ENCODE results near the gene CNDP1. TPM values are rescaled to one million over a fixed set of nuclear protein-coding genes. Genes with fewer than 3 reads are reported as not detected.

CNDP1 gene
- total RNA-seq, 1 donor from 2014 or later = 0.40 TPM

GRCh38 chr18:74608681-74609080 lies 74.4 kb downstream of the CNDP1 start:
- H3K9me3 Mint-ChIP-seq = no peaks in the 10 kb centered on the region
- H3K27ac Mint-ChIP-seq = no peak overlapping the region
- H3K27me3 Mint-ChIP-seq (ENCODE audit: low read depth) = no peaks in the 10 kb centered on the region
- DNase-seq (ENCODE audit: low spot score in 2 of 2, unreplicated experiment in 2 of 2) = no peak
- TF ChIP-seq, protein P1, sequence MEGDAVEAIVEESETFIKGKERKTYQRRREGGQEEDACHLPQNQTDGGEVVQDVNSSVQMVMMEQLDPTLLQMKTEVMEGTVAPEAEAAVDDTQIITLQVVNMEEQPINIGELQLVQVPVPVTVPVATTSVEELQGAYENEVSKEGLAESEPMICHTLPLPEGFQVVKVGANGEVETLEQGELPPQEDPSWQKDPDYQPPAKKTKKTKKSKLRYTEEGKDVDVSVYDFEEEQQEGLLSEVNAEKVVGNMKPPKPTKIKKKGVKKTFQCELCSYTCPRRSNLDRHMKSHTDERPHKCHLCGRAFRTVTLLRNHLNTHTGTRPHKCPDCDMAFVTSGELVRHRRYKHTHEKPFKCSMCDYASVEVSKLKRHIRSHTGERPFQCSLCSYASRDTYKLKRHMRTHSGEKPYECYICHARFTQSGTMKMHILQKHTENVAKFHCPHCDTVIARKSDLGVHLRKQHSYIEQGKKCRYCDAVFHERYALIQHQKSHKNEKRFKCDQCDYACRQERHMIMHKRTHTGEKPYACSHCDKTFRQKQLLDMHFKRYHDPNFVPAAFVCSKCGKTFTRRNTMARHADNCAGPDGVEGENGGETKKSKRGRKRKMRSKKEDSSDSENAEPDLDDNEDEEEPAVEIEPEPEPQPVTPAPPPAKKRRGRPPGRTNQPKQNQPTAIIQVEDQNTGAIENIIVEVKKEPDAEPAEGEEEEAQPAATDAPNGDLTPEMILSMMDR (IDR thresholded peaks at IDR 0.05; ENCODE audit: unreplicated experiment) = no peak
- no peak overlapping the region for H3K4me3 Mint-ChIP-seq
- H3K36me3 Mint-ChIP-seq = no peaks in the 10 kb centered on the region
- peaks cover 20% of the 10 kb centered on the region for H3K4me1 Mint-ChIP-seq

DNA sequence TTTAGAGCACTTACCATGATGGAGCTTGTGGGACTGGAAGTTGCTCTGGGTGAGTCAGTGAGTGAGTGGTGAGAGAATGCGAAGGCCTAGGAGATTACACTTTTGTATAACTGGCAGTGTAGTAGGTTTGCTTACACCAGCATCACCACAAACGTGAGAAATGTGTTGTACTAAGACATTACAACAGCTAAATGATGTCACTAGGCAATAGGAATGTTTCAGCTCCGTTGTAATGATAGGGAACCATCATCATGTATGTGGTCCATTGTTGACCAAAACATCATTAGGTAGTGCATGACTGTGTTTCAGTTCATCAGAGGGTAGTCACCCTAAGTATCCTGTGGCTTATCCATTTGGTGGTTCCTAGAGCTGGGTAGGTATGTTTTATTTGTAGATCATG lies 75.2 kb downstream of the CNDP1 start:
- H3K36me3 Mint-ChIP-seq = no peaks in the 10 kb centered on the region
- H3K9me3 Mint-ChIP-seq = no peaks in the 10 kb centered on the region
- H3K4me3 Mint-ChIP-seq = no peak overlapping the region
- H3K27me3 Mint-ChIP-seq (ENCODE audit: low read depth) = no peaks in the 10 kb centered on the region
- TF ChIP-seq, protein P1 (IDR thresholded peaks at IDR 0.05; ENCODE audit: unreplicated experiment) = no peak
- H3K27ac Mint-ChIP-seq = no peak overlapping the region
- peaks cover 16% of the 10 kb centered on the region for H3K4me1 Mint-ChIP-seq
- DNase-seq (ENCODE audit: low spot score in 2 of 2, unreplicated experiment in 2 of 2) = no peak

- H3K27me3 Mint-ChIP-seq (ENCODE audit: low read depth) = no peaks in the 10 kb centered on the region
- no peak for DNase-seq (ENCODE audit: low spot score in 2 of 2, unreplicated experiment in 2 of 2)
- H3K4me1 Mint-ChIP-seq = peaks cover 10% of the 10 kb centered on the region
- peaks cover 3% of the 10 kb centered on the region for H3K9me3 Mint-ChIP-seq
- TF ChIP-seq, protein P1 (IDR thresholded peaks at IDR 0.05; ENCODE audit: unreplicated experiment) = no peak
- H3K27ac Mint-ChIP-seq = no peak overlapping the region
- no peak overlapping the region for H3K4me3 Mint-ChIP-seq
- no peaks in the 10 kb centered on the region for H3K36me3 Mint-ChIP-seq
These were observed 75.8 kb downstream of the CNDP1 start for GRCh38 chr18:74610051-74610615.

DNA sequence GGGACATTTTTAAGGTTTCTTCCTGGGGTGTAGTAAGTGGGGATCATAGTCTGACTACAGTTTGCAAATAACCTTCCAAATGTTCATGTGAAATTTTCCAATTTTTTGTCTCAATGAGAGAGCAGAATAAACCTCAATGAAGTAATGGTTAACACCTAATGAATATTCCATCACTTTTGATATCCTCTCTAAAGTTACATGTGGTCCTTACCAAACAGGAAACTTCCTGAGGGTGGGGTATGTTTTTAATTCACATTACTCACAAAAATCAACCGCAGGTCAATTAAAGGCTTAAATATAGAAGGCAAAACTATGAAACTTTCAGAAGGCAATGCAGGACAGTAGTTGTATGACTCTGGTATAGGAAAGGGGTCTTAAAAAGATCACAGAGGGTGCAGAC lies 76.6 kb downstream of the CNDP1 start:
- DNase-seq (ENCODE audit: low spot score in 2 of 2, unreplicated experiment in 2 of 2) = no peak
- Mint-ChIP-seq H3K36me3 (no peaks in the 10 kb centered on the region), H3K4me3 (no peak overlapping the region), H3K4me1 (peaks cover 7% of the 10 kb centered on the region), H3K27me3 (ENCODE audit: low read depth) (no peaks in the 10 kb centered on the region), H3K27ac (no peak overlapping the region), H3K9me3 (peaks cover 3% of the 10 kb centered on the region)
- TF ChIP-seq, protein P1 (IDR thresholded peaks at IDR 0.05; ENCODE audit: unreplicated experiment) = no peak

DNA sequence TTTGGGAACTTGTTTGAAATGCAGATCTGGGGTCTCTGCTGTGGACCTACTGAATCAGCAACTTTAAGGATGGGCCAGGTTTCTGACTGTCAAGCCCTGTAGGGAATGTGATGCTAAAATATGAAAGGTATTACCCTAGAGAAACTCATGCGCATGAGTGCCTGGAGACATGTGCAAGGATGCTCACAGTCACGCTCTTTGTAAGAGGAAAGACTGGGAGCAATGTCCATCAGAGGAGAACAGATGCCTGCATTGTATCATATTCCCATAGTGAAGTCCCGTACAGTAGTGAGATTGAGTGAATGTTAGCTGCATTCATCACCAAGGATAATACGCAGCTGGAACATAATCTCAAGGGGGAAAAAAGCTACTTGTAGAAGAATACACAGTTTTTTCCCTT lies 77.5 kb downstream of the CNDP1 start:
- TF ChIP-seq, protein P1 (IDR thresholded peaks at IDR 0.05; ENCODE audit: unreplicated experiment) = no peak
- Mint-ChIP-seq H3K9me3 (peaks cover 3% of the 10 kb centered on the region), H3K27me3 (ENCODE audit: low read depth) (no peaks in the 10 kb centered on the region), H3K4me3 (no peak overlapping the region), H3K36me3 (no peaks in the 10 kb centered on the region), H3K4me1 (peaks cover 4% of the 10 kb centered on the region), H3K27ac (no peak overlapping the region)
- no peak for DNase-seq (ENCODE audit: low spot score in 2 of 2, unreplicated experiment in 2 of 2)

DNA sequence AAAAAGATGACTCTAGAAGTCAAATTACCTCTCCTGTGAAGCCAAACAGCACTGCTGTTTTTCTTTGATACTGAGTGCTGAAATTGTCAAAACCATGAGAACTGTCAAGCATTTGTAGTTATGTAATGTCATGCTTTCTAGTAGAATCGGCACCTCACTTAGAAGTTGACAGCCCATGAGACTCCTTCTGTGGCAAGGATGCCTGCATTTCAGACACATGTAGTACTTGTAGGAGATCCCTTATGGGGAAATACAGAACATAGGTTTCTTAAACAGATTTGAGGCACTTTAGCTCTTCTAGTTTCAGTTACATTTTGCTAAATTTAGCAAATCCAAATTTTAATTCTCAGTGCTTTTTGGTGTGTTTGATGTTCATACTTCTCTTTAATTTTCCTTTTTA lies 79.1 kb downstream of the CNDP1 start:
- DNase-seq (ENCODE audit: low spot score in 2 of 2, unreplicated experiment in 2 of 2) = no peak
- Mint-ChIP-seq H3K9me3 (peaks cover 3% of the 10 kb centered on the region), H3K36me3 (no peaks in the 10 kb centered on the region), H3K27me3 (ENCODE audit: low read depth) (no peaks in the 10 kb centered on the region), H3K4me1 (peaks cover 4% of the 10 kb centered on the region), H3K4me3 (no peak overlapping the region), H3K27ac (no peak overlapping the region)
- TF ChIP-seq, protein P1 (IDR thresholded peaks at IDR 0.05; ENCODE audit: unreplicated experiment) = no peak
